Activated CD4-positive, CD25-positive, alpha-beta regulatory T cell treated with anti-CD3 and anti-CD28 coated beads, Interleukin-2, amount 50 U/mL, for 24 hours (primary cell): Measurements from ENCODE around the gene ALG1.
"Not testable (repeated sequence)": the region's sequence is repeated elsewhere in the genome, so short reads cannot be mapped to it uniquely, and the experiment has no call there.

Experiments used
- ATAC-seq, 2 donors: fragments of 150-1000 bp; cut with Tn5 transposase; one replicate each; pipeline ENCODE4 v1.10.0; 2021; ENCODE audit warnings: mild to moderate bottlenecking in 1 of 2, moderate library complexity in 1 of 2

ALG1 gene

GRCh38 chr16:5071681-5072333 lies at the start of gene ALG1:
Gene ALG1 (plus strand): TSS chr16:5071843. CDS start chr16:5071850, 7 bp downstream.
- ATAC-seq, result peak; percentile 87 to 92

DNA sequence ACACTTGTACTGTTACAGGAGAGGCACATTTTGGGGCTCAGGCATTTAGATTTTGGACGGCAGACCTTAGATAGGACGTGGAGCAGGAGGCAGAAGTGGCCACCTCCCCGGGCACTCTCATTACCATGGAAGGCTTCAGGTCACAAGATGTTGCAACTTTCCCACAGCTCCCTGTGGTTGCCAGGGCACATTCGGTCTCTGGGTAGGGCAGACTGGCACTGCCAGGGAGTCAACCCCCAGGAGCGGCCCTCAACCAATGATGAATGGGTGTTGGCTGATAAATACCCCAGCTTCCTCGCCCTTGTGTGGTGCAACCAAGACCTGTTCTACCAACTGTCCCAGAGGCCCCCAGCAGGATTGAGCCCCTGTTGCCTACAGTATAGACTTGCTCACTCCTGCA lies 49.1 kb upstream of the ALG1 start:
- ATAC-seq, result no peak

- no peak for ATAC-seq
These were observed 47.0 kb upstream of the ALG1 start for GRCh38 chr16:5024632-5025031.

DNA sequence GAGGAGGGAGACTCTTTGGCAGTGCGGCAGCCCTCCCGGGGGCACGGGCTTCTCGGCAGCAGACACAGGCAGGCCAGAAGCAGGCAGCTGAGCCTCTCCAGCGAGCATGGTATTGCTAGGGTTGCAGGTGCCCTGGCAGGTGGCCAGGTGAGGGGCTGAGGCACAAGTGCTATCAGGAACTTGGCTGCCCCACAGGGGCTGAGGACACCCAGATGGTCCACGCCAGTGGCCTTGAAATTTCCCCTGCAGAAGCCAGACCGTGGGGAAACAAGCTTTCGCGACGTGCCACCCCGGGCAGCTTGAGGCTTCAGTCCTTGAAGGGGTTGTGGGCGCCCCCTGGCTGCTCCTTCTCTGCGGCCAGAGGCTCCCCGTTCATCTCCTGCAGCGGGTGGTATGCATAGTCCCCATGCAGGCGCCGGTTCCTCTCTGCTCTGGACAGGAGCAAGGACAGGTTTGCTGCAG lies 46.4 kb upstream of the ALG1 start:
- no peak for ATAC-seq

- no peak for ATAC-seq
These were observed 45.0 kb upstream of the ALG1 start for GRCh38 chr16:5026664-5027063.

DNA sequence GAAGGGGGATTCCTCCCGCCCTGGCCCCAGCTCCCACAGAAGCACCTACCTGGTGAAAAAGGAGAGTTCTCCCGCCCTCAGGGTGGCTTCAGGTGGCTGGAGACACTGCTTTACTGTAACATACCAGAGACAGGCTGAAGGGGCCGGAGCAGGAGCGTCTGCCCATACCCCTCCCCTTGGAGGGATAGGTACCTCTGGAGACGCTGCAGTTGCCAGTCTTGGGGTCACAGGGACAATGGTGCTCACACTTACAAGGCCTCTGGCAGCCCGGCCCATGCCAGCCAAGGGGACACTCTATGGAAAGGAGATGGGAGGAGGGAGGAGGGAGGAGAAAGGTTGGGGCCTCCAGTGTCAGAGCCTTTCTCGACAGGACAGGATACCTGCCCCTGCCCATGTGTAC lies 44.6 kb upstream of the ALG1 start:
- no peak for ATAC-seq

DNA sequence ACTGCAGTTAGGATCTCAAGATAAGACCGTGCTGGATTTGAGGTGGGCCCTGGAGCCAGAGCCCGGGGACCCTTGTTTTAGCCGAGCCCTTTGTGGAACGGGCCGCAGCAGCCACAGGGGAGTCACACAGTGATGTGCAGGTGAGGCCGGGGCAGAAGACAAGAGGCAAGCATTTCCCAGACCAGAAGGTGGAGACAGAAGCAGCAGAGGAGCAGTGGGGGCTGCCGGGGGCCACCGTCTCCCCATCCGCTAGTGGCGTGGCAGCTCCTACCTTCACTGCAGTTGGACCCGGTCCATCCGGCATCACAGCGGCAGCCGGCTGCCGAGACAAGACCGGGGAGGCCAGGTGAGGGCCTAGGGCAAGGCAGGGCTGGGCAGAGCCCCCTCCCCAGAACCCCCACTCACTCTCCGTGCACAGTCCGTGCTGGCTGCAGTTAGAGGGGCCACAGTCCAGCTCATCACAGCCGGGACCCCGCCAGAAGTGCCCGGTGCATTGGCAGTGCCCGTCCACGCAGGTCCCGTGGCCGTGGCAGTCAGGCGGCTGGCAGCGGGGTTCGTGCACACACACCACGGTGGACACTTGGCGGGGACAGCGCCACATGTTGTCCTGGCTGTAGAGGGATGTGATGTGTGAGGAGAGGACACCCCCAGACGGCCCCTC lies 43.9 kb upstream of the ALG1 start:
- no peak for ATAC-seq

DNA sequence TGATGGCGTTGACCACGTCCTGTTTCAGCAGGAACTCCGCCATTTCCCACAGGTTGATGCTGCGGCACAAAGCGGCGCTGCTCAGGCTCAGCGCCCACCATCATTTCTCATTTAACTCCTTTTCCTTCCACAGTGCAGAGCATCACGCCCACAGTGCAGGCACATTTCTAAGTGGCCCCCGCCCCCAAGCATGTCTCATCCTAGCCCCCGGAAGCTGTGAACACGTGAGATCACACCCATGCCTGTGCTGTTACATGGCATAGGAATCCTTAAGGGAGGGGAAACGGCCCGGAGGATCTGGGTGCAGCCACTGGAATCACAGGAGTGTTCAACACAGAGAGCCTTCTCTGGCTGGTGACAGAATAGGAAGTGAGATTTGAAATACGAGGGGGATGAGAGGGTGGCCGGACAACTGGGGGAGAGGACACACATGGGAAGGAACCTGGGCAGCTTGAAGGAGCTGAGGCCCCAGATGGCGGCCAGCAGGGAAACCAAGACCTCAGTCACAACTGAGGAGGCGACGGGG lies 42.6 kb upstream of the ALG1 start:
- ATAC-seq, result no peak

- ATAC-seq, result no peak
These were observed 41.3 kb upstream of the ALG1 start for GRCh38 chr16:5030251-5030870.

GRCh38 chr16:5031601-5032000 lies 40.0 kb upstream of the ALG1 start:
- no peak for ATAC-seq

- ATAC-seq, result no peak
These were observed 38.9 kb upstream of the ALG1 start for GRCh38 chr16:5032748-5033167.

DNA sequence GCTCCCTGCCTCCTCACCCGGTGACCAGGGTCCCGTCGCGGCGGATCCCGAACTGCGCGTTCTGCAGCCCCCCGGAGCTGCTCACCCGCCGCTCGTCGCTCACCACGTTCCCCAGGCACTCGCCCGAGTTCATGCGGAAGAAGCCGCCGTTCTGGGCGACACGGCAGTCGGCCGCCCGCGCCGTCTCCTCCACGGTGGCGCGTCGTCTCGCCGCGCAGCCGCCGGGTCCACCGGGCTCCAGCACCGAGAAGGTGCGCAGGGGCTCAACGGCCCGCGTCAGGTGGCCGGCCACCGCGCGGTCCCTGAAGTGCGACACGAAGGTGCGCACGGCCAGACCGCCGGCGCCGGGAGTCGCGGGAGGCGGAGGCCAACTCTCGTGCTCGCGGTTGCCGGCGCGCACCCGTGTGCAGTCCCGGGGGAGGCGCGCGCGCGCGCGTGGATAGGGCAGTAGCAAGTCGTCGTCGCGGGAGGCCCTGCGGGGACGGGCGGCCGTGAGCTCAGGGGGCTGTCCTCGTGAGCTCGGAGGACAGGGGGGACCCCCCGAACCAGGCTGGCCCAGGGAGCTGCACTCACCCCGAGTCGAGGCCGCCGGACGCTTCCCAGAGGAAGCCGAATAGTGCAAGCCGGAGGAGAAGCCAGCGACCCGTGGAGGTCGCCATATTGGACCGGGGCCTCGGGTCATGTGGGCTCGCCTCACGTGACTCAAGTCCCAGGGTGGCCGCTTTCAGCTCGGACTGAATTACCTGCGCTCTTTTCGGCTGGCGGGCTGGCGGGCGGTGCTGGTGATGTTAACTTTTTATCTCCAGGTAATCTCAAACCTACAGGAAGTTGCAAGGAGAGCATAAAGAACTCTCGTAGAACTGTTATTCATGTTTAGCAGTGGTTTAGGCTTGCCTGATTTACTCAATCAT lies 38.1 kb upstream of the ALG1 start, which contains the start of gene NAGPA:
Gene NAGPA, minus strand, starts transcription at position 680 of the 911 bp plus-strand sequence. Its CDS starts 21 bp downstream, at position 659.
- peak; percentile 91 to 92 for ATAC-seq

GRCh38 chr16:5034167-5034523 lies 37.5 kb upstream of the ALG1 start:
- no peak for ATAC-seq

GRCh38 chr16:5035909-5036227 lies 35.8 kb upstream of the ALG1 start:
- ATAC-seq, result no peak

DNA sequence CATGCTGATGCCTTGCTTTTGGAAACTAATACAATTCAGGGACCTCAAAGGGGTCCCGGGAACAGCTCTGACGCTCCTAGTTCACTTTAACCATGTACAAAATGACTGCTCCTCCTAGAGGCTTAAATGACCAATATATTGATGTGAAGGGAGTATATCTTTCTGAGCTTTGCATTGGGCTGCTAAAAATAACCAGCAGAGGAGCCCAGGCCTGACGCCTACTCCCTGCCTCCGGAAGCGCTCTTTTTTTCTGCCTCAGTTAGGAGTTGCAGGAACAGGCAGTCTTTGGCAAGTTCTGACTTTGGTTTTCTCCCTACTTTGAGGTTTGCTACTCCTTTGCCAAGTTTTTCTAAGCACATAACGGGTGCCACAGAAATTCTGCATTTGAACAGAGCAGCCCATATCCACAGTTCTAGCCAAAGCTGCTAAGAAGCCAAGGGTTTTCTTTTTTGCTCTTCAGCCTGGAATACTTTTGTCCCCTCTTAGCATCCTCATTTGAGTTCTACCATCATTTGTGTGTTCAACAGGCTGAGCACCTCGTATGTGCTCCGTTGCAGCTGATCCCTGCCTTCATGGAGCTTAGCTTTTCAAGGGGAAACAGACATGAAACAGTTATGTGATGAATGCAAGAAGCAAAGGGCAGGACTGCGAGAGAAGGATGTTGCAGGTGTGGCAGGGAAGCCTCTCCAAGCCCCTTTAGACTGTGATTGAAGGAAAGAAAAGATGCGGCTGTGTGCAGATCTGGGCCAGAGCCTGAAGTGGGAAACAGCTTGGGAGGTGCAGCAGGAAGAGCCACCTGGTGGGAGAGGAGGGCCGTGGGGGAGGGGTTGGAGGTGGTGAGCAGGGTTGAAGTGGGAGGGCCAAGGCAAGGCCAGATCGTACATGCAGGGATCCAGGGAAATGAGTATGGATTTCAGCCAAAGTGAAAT lies 35.2 kb upstream of the ALG1 start:
- ATAC-seq, result no peak

GRCh38 chr16:5040451-5040850 lies 31.2 kb upstream of the ALG1 start:
- ATAC-seq, result no peak

- no peak for ATAC-seq
These were observed 30.0 kb upstream of the ALG1 start for GRCh38 chr16:5041600-5042133.

DNA sequence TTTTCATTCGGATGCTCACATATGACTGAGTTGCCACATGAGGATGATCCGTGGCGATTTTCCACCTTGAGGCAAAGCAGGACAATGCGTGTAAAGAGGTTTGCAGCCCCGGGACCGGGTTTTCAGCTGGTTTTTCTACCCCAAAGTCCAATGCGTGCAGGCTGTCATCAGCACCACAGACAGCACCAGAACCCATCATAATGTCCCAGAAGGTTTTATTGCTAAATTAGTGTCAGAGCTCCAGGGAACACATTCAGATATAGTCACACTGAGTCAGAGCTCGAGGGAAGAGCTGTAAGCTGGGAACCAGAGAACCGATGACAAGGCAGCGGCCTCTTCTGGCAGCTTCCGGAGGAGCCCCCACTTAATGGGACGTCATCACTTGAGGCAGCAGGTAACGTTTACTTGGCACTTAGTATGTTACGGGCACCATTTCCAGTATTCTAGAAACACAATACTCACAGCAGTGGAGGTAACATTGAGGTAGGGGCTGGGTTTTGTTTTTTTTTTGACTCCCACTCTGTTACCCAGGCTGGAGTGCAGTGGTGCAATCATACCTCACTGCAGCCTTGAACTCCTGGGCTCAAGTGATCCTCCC lies 29.0 kb upstream of the ALG1 start:
- no peak for ATAC-seq

GRCh38 chr16:5044011-5044540 lies 27.6 kb upstream of the ALG1 start:
- no peak for ATAC-seq

DNA sequence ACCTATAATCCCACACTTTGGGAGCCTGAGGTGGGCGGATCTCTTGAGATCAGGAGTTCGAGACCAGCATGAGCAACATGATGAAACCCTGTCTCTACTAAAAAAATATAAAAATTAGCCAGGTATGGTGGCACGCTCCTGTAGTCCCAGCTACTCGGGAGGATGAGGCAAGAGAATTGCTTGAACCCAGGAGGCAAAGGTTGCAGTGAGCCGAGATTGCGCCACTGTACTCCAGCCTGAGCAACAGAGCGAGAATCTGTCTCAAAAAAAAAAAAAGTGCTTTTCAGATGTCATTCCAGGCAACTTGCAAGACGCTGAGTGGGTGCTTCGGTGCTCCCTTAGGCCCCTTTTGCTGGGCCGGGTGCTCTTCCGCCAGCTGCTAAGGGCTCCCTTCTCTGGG lies 27.1 kb upstream of the ALG1 start:
- ATAC-seq, result not testable (repeated sequence)
